HEK293T (cell line): ENCODE measurements around the gene XRCC5.

Source experiments
- ARNT ChIP-seq: fragments of 450-650 bp; IDR thresholded peaks from 2 replicates; pipeline ENCODE4 v1.6.1; 2017; ENCODE audit warnings: mild to moderate bottlenecking
- BHLHE40 ChIP-seq: fragments of 450-650 bp; IDR thresholded peaks from 2 replicates; pipeline ENCODE4 v1.6.1; 2016; ENCODE audit warnings: mild to moderate bottlenecking, moderate library complexity, borderline replicate concordance
- FOXA1 ChIP-seq: fragments of 450-650 bp; IDR thresholded peaks from 2 replicates; pipeline ENCODE4 v1.6.1; 2016; ENCODE audit warnings: mild to moderate bottlenecking
- FOXK2 ChIP-seq: fragments of 450-650 bp; IDR thresholded peaks from 2 replicates; pipeline ENCODE4 v1.6.1; 2016; ENCODE audit warnings: mild to moderate bottlenecking
- FOXM1 ChIP-seq: fragments of 450-650 bp; IDR thresholded peaks from 2 replicates; pipeline ENCODE4 v1.6.1; 2017; ENCODE audit warnings: mild to moderate bottlenecking, borderline replicate concordance
- HDGF ChIP-seq: fragments of 450-650 bp; IDR thresholded peaks from 2 replicates; pipeline ENCODE4 v1.6.1; 2017; ENCODE audit warnings: antibody characterized with exemption, borderline replicate concordance
- L3MBTL2 ChIP-seq: fragments of 450-650 bp; conservative IDR thresholded peaks from 2 replicates; pipeline ENCODE4 v1.6.1; 2016; ENCODE audit warnings: mild to moderate bottlenecking
- NFRKB ChIP-seq: fragments of 450-650 bp; IDR thresholded peaks from 2 replicates; pipeline ENCODE4 v1.6.1; 2016; ENCODE audit warnings: mild to moderate bottlenecking, moderate library complexity
- SP1 ChIP-seq: fragments of 450-650 bp; IDR thresholded peaks from 2 replicates; pipeline ENCODE4 v1.6.1; 2017
- SUZ12 ChIP-seq: fragments of 450-650 bp; IDR thresholded peaks from 2 replicates; pipeline ENCODE4 v1.6.1; 2016; ENCODE audit warnings: mild to moderate bottlenecking
- TARDBP ChIP-seq: fragments of 450-650 bp; IDR thresholded peaks from 2 replicates; pipeline ENCODE4 v1.6.1; 2016
- ZNF384 ChIP-seq: fragments of 450-650 bp; IDR thresholded peaks from 2 replicates; pipeline ENCODE4 v1.6.1; 2016
- TF ChIP-seq, protein P1 (sequence below): fragments of 450-650 bp; IDR thresholded peaks from 2 replicates; pipeline ENCODE4 v1.6.1; 2016

DNA sequence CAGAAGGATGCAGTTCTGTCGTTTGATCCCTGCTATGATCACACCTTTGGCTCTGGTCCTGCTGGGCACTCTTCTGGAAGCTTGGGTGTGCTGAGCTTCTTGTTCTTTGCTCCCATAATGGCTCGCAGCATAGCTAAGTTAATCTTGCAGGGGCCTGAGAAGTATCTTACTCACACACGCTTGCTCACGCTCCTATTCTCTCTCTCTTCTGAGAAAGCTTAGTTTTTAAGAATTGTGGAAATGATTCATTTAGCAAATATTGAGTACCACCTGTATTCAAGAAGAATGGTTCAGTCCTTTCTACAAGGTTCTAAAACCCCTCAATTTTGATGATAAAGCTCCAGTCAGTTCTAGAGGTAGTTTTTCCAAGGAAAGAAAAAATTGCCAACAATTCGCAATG is 40.6 kb downstream of the XRCC5 start:
- TF ChIP-seq NFRKB (no peak), TARDBP (no peak), SUZ12 (no peak), ZNF384 (no peak), FOXM1 (no peak), SP1 (no peak), FOXA1 (no peak), BHLHE40 (no peak), L3MBTL2 (no peak), FOXK2 (no peak), HDGF (no peak), ARNT (no peak)
- TF ChIP-seq, protein P1, sequence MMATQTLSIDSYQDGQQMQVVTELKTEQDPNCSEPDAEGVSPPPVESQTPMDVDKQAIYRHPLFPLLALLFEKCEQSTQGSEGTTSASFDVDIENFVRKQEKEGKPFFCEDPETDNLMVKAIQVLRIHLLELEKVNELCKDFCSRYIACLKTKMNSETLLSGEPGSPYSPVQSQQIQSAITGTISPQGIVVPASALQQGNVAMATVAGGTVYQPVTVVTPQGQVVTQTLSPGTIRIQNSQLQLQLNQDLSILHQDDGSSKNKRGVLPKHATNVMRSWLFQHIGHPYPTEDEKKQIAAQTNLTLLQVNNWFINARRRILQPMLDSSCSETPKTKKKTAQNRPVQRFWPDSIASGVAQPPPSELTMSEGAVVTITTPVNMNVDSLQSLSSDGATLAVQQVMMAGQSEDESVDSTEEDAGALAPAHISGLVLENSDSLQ, result no peak
